ENCODE measurements around the gene TSNAXIP1.
"Not testable (repeated sequence)": the region's sequence is repeated elsewhere in the genome, so short reads cannot be mapped to it uniquely, and the experiment has no call there.

The TSNAXIP1 gene

DNA sequence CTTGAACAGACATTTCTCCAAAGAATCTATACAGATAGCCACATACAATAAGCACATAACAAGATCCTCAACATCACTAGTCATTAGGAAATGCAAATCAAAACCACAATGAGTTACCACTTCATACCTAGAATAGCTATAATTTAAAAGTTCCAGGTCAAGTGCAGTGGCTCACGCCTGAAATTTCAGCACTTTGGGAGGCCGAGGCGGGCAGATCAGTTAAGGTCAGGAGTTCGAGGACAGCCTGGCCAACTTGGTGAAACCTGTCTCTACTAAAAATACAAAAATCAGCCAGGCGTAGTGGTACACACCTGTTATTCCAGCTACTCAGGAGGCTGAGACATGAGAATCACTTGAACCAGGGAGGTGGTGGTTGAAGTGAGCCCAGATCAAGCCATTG lies 20.2 kb upstream of the TSNAXIP1 start:
- no peak for DNase-seq

DNA sequence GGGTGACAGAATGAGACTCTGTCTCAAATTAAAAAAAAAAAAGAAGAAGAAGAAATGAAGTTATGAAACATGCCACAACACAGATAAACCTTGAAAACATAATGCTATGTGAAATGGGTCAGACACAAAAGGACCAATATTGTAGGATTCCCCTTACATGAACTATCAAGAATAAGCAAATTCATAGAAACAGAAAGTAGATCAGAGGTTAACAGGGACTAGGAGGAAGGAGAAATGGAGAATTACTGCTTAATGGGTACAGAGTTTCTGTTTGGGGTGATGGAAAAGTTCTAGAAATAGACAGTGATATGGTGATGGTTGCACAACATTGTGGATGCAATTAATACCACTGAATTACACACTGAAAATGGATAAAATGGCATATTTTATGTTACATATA lies 16.6 kb upstream of the TSNAXIP1 start:
- no peak for DNase-seq

DNA sequence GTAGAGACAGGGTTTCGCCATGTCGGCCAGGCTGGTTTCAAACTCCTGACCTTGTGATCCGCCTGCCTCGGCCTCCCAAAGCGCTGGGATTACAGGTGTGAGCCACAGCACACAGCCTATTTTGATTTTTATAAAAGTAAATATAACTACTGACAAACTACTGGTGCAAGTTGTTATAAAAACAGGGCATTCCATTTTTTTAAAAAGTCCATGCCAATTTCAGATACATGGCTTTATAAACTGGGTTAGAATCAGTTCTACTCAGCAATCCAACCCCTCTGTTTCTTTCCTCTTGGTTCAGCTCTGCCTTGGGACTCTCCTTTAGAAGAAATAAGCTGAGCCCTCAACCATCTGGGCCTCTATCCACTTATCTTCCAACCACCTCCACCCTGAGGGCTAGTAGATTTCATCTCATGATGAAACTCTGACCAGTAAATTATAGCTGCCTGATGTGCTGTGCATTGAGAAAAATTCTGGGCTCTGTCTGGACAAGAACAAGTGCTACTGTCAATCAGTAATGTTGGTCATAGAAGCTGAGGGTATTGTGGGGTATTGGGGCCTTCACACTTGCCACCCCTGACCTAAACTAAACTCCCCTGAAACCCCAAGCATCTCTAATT lies 10.5 kb upstream of the TSNAXIP1 start:
- peak; percentile 75 for DNase-seq

DNA sequence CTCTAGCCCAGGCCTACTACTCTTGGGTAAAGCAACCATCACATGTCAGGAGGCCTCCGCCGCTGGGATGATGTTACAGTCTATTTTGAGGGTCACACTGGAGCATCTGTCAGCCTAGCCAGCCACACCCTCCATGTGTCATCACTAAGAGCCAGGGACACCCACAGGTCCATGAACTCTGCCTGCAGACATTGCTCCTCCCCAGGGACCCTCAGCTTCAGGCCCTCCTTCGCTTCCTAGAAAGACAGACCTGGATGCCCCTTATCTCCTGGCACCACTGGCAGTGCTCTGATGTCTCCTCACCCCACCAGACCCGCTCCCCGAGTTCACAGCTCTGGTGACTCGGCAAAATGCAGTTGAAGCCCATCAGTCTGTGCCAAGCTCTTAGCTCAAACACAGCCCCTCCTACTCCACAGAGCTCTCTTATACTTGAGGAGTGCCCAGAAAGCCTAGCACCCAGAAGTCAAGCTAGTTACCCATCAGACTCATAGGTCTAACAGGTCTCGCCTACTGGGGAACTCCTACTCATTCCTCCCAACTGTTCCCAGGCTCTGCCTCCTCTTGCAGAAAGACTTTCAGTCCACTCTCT lies 6.3 kb upstream of the TSNAXIP1 start:
- peak; percentile 98 for DNase-seq

DNA sequence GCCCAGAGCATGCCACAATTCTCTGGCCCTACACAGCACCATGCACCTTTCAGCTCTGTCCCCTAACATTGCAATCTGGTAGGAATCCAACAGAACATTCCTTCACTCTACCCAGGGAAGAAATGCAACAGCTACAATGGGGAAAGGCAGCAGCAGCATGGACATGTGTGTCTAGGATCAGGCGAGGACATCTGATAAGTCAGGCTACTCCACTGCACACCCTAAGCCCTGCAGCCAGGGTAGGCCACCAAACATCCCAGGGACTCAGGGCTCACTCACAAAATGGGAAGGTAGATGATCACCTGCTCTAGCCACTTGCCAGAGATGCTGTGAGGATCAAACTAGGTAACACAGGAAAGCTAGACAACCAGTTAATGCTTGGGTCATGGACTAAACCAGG lies 5.4 kb upstream of the TSNAXIP1 start:
- DNase-seq, result peak; percentile 66

DNA sequence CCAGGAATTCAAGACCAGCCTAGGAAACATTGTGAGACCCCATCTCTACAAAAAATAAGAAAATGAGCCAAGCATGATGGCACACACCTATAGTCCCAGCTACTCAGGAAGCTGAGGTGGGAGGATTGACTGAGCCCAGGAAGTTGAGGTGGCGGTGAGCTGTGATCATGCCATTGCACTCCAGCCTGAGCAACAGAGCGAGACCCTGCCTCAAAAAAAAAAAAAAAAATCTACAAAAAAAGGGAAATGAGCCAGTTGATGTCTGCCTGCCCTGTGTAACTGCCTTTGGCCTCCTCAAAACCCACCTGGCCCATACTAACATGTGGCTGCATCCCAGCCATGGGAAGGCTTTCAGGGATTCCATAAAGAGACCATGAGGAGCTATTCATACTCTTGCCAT lies 4.8 kb upstream of the TSNAXIP1 start:
- no peak for DNase-seq

DNA sequence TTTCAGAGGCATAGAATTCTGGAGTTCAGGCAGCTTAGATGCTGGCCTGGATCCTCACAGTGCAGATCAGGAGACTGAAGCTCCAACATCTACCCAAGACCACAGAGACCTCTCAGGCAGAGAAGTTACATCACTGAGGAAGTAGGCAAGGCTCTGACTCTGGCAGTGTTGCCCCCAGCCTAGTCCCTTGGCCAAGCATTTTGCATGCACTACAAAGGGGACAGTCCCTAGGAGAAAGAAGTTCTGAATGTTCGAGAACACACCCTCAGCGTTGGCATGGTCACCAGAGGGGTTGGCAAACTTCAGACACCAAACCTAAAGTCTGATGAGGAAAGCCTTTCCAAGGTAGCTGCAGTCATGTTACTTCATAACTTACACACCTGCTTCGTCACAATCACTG lies 2.8 kb upstream of the TSNAXIP1 start:
- peak; percentile 44 for DNase-seq

DNA sequence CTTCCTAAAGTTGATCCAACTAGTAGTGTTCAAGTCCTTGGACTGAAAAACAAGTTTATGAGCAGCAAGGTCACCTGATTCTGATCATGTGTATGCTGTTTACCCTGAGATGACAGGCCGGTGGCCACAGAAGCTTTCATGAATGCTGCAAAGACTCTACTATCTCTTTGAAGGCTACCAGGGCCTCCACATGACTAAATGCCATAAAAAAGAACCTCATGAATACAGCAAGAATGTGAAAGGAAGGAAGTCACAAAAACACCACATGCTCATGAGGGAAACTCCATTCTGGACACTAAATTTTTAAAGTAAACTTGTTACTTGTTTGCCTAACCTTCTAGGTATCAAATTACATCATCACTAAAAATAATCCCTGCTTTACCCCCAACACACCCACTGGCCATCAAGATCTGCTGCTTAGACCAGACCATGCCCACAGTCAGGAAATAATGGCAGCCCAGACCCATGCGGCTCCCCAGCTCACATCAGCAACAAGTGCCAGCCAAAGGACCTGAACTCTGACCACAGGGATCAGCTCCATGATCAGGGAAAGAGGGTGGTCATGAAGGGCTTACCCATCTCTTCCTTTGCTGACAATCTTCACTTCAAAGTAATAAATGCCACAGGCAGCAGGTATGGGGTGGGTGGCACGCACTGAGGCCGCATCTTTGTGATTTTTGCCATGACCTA lies 1.7 kb upstream of the TSNAXIP1 start:
- no peak for DNase-seq

DNA sequence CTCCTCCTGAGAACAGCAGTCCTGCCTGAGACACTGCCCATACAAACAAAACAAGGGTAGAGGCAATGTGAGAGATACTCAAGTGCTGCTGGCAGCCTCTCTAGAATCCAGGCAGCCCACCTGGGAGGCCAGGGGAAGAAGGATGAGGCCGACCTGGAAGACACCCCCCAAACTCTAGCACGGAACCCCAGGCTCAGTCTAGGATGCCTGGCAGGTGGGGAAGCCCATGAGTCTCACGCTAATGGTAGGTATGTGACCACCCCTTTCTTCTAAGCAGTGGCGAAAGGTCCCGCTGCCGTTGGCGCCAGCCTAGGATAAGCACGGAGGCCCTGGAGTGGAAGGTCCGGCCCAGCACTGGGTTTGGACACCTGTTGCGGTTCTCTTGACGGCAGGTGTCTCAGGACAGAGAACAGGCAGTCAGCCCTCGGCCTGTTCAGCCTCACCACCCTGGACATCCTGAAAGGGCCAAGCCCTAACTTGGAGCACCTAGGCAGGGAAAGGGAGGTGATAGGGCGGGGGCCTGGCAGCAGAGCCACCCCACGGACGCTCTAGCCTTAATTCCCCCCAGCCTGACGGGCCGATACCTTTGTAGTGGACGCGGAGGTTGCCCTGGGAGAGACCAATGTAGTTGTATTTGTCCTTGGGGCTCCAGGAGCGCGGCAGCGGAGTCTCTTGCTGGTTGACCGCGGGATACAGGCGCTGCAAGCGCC lies 816 bp upstream of the TSNAXIP1 start:
- no peak for DNase-seq

DNA sequence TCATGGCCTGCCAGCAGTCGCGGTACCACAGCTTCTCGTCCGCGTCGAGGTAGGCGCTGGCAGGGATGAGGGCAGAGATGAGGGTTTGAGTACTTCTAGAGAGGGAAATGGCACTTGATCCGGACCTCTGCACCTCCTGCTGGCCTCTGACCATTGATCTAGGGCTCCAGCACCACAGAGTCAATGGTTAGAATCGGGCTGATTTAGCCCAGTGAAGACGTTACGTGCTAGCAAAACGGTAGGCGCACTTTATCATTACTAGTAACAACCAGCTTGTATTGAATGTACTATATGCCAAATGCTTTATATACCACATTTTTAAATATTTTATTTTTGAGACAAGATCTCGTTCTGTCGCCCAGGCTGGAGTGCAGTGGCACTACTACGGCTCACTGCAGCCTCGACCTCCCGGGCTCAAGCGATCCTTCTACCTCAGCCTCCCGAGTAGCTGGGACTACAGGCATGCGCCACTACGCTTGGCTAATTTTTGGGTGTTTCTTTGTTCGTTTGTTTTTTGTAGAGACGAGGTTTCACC lies 526 bp downstream of the TSNAXIP1 start:
- DNase-seq, result no peak

DNA sequence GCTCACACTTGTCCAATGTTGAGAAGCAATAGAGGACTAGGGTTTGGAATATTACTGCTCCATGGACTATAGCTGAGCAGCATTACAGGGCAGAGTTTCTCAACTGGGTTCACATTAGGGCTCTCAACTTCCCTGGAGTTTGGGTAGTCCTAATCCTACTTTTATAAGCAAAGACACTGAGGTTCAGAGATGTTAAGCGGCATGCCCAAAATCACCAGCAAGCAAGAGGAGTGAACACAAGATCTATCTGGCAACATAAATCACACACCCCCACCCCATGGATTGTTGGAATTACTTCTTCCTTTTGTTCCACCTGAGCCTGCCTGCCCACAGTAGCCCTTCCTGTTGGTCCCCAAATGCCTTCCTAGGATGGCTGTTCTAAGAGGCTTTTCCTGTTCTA lies 5.2 kb downstream of the TSNAXIP1 start:
- DNase-seq, result no peak

DNA sequence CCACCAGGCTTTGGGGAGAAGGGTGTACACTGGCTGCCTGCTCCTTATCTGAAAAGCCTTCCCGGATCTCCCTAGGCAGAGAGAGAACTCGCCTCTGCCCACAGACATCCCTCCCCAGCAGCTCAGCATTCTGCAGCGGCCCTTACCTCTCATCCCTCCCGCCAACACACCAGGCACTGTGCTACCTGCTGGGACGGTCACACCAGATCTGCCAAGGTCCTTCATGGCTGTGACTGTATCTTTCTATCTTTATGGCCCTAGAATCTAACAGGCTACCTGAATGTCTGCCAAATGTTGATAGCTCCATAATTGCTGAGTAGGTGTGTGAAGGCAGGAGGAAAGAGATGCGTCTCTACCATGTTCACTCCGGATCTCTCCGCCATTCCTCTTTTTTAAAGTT lies 7.9 kb downstream of the TSNAXIP1 start:
- peak; percentile 35 for DNase-seq

DNA sequence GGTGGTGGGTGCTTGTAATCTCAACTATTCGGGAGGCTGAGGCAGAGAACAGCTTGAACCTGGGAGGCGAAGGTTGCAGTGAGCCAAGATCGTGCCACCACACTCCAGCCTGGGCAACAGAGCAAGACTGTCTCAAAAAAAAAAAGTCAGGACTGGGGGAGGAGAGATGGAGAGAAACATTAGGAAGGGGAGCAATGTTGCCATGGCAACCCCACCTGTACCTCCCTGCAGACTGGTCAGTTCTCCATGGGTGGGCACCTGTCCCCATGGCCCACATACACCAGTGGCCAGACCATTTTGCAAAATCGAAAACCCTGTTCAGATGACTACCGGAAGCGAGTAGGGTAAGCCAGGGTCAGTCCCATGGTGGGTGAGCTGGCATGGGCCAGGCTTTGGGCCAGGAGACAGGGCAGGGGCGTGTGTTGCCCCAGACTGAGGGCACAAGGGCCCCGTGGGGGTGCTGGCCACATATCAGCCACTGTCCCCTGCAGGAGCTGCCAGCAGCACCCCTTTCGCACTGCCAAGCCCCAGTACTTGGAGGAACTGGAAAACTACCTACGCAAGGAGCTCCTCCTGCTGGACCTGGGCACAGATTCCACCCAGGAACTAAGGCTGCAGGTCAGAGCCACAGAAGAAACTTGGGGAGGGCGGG lies 14.0 kb downstream of the TSNAXIP1 start:
- no peak for DNase-seq

DNA sequence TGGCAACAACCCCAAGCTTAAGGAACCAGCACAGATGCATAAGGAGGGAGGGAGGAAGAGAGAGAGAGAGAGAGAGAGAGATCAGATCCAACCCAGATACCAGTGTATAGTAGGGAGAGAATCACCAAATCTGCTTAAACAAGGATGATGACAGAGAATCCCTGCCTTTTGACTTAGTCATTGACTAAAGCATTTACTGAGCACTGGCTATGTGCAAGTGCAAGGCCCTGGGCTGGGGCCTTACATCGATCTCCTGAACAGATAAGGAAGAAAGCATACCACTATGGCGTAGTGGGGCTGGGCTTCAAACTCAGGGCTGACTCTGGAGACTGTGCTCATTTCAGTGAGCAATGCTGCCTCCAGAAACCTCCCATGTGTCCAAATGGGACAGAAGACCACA lies 15.8 kb downstream of the TSNAXIP1 start:
- DNase-seq, result no peak

DNA sequence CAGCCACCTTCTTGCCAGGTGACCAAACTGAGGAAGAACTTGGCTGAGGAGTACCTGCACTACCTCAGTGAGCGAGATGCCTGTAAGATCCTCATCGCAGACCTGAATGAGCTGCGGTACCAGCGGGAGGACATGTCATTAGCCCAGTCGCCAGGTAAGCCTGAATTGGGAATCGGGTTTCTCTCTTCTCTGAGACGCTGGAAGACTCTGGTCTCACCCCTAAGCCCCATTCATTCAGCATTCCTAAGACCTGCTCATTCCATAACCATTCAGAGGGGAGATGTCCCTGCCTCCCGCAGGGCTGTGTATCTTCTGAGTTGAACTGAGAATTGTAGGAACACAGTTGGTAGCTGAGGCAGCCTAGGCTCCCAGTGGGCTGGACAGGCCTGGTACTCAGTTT lies 18.4 kb downstream of the TSNAXIP1 start:
- no peak for DNase-seq

DNA sequence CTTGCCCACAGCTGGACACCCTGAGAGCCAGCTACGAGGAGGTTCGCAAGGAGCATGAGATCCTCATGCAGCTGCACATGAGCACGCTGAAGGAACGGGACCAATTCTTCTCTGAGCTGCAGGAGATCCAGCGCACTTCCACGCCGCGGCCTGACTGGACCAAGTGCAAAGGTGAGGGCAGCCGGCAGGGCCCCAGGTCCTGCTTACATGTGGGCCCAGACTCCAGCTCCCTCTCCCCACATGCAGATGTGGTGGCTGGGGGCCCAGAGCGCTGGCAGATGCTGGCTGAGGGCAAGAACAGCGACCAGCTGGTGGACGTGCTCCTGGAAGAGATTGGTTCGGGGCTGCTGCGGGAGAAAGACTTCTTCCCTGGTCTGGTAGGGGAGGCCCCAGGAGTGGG lies 19.2 kb downstream of the TSNAXIP1 start:
- DNase-seq, result no peak

DNA sequence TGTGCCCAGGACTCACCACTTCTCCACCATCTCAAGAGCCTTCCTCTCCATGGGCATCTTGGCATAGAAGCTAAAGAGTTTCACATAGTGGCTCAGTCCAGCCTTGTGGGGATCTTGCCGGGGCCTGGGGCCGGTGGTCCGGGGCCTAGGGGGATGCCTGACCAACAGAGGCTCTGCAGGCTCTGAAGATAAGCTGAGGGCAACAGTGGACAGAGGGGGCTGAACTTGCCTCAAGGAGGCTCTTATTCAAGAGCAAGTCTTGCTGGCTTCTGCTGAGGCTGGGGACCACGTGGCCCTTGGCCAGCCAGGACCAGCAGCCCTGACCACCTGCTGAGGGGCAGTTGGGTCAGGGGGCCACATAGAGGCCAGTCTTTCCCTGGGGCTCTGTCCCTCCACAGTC lies 22.0 kb downstream of the TSNAXIP1 start:
- no peak for DNase-seq

DNA sequence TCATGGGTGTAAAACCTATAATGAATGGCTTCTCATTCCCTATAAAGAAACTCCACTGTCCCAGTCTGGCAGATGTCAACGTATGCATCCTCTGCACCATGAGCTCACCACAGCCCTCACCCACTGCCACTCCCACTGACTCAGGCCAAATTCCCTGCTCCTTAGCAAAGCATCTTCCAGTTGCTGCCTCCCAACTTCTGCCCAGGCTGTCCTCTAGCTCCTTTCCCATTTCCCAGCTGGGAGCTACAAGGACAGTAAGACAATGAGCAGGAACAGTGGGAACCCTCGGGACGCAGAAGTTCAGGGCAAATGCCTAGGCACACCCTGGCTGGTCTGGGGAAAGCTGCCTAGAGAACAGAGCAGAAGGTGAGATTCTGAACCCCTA lies 26.3 kb downstream of the TSNAXIP1 start:
- DNase-seq, result peak; percentile 55

DNA sequence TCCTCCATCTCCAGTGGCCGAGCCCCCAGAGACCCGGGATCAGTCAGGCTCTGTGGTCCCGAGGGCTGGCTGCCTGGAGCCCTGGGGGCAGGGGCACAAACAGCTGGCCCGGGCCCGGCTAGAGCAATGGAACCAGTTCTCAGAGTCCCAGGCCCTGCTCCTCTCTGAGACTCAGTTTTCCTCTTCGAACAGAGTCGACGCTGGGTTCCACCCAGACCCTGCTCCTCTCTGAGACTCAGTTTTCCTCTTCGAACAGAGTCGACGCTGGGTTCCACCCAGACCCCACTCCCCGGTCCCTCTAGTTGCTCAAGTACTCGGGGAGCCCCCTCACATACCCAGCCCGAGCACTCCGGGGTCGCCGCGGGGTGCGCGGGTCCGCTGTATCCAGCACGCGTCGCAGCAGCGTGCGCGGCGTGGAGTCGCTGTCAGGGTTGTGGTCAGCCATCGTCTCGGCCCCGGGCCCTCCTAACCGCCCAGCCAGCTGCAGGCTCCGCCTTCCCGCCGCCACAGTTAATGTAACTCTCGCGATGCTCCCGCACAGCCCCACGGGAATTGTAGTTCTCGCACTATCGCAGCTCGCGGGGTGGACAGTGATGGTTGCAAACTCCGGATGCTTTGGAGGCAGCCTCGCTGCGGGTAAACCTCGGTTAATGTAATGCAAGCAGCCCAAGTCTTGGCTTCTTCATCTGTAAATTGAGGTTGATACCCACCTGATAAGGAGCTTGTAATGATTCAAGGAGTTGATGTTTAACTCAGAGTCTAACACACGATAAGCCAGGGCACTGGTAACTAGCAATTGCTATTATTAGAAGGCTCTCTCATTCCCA lies 26.9 kb downstream of the TSNAXIP1 start:
- DNase-seq, result peak; percentile 96

DNA sequence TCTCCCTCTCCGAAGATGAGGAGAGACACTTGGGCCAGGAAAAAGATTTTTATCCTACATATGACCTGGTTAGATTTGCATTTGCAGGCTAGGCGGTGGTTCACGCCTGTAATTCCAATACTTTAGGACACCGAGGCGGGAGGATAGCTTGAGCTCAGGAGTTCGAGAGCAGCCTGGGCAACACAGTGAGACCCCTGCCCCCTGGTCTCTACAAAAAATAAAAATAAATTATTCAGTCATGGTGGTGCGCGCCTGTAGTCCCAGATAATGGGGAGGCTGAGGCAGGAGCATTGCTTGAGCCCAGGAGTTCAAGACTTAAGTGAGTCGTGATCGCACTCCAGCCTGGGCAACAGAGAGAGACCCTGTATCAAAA lies 27.5 kb downstream of the TSNAXIP1 start:
- DNase-seq, result no peak

DNA sequence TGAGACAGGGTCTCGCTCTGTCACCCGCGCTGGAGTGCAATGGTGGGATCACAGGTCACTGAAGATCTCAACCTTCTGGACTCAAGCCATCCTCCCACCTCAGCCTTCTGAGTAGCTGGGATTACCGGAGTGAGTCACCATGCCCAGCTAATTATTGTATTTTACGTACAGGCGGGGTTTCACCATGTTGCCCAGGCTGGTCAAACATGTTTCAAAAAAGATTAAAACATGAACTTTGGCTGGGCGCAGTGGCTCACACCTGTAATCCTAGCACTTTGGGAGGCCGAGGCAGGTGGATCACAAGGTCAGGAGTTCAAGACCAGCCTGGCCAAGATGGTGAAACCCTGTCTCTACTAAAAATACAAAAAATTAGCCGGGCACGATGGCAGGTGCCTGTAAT lies 30.5 kb downstream of the TSNAXIP1 start:
- not testable (repeated sequence) for DNase-seq

DNA sequence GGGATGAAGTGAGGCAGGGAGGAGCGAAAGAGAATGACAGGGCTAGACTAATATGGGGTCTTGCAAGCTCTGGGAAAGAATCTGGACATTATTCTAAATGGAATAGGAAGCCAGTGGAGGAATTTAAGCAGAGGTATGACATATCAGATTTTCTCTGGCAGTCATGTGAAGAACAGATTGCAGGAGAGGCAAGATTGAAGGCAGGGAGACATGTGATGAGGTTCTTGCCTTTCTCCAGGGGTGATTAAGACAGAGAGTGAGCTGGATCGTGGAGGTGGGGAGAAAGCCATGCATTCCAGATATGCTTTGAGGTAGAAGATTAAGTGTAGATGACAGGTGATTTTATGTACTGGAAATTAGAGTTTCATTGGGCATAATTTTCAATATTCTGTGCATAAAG lies 31.1 kb downstream of the TSNAXIP1 start:
- DNase-seq, result no peak
